Daoy (cell line): Measurements from ENCODE around the gene ANKRD34A. TPM values are rescaled to one million over a fixed set of nuclear protein-coding genes. Genes with fewer than 3 reads are reported as not detected.
A peak's percentile ranks its signal among the peaks of the same experiment; 100 is the strongest.

Experiments
- DNase-seq: peaks from one replicate; pipeline ENCODE4 v3.0.0-alpha.2; 2015; ENCODE audit warnings: low read depth
- total RNA-seq: library from RNA; depleted of rRNA; stranded (reverse); fragments of >200 nt; shearing (Covaris generic); gene quantifications from 2 replicates; pipeline ENCODE4 v1.2.3, GENCODE V29; 2014

The ANKRD34A gene
- total RNA-seq, 1 experiment from 2014 or later: not detected

GRCh38 chr1:145967288-145967687 is 2.9 kb upstream of the ANKRD34A start:
- DNase-seq: no peak

DNA sequence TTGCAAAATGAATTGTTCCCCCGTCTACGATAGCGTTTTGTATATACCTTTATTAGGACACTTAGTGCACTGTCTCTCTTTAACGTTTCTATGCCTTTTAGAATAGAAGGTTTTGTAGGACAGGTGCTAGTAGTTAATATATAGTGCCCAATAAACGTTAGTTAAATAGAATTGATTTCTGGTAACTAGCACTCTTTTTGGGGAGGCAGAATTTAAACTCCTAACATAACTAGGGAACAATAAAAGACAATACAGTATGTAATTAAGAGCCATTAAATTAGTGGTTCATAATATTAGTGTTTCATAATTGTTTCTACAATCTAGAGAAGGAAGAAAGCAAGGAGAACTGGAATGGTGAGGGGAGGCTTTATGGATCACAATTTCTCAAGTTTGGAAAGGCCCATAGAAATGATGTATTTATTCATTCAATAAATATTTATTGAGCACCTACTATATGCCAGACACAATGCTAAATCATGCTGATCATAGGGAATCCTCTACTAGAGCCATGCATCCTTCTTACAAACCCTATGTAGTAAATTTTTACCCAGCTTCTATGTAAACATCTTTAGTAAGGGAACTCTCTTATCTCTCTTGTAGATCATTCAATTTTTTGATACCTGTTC is 857 bp upstream of the ANKRD34A start:
- DNase-seq: no peak

GRCh38 chr1:145963265-145964019 is 933 bp downstream of the ANKRD34A start:
- peak; percentile 60 for DNase-seq

DNA sequence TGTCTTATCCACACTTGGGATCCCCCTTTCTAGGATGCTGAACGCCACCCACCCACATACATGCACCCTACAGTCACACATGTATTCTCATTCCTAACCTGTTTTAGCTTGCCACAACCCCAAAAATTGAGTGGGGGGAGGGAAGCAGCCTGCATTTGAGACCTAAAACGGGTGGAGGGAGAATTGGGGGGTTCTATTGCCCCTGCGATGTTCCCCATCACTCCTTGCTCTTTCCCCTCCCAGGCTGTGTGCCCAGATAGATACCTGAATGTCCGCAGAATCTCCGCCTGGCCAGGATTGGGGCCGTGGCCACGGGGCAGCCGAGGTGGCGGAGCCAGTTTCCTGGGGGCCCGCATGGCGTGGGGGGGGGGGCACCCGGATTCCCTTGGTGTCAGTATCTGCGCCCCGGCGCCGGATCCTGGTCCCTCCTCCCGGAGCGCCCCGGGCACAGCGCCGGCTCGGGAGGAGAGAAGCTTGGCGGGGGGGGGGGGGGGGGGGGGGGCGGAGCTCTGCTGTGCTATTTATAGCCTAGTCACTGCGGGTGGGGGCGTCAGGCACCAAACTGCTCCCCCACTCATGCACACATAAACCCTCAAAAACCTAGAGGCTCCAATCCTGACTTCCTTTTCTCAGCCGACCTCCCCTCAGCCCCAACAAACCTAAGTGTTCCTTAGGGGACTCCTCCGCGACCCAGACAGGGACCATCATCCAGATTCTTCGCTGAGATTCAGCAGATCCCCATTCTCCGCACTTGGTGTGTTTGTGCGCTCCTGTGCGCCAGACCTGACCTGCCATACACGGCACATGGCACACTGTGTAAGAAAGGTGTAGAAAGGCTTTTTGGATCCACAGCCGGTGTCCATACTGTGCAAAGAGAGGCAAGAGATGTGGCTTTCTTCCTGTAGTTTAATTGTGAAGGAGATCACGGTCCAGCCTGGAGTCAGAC is 1.9 kb downstream of the ANKRD34A start:
- DNase-seq: peak; percentile 19

DNA sequence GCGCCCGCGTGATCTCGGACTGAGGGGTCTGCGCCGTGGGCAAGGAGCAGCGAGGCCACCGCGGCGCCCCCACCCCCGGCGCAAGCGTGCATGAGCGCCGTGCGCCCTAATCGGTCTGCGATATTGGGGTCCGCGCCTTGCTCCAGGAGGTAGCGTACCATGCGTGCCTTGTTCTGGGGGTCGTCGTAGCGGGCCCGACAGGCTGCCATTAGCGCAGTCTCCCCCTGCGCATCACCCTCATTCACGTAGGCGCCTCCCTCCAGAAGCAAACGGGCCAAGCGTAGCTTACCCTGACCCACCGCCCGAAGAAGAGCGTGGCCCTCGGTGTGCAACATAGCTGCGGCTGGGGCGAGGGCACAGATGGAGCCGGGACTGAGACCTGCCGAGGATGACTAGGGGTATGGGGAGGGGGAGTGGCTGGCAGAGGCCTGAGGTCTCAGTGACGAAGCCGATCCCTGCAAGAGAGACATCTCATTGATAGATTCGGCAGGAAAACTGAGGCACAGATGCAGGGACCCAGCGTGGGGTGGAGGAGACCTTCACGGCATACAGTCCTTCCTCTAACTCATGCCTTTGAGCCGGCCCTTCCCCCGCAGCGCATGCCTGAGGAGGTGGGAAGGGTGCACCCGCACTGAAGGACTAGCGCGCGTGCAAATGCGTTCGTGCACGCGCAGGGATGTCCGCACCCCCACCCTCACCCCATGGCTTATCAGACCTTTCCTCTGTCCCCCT is 2.8 kb downstream of the ANKRD34A start:
- peak; percentile 44 for DNase-seq

DNA sequence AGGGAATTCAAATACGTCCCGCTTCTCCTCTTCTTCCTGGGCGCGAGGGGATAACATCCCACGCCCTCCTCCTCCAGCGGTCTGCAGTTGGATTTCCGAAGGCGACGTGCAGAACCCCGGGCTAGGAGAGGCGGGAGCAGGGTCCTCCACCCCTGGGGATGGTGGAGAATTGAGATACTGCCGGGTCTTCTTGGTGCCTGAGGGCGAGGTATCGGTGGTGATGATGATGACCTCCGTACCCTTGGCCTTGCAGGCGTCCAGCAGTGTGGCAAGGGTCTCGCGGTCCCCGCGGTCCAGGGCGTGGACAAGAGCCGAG is 3.3 kb downstream of the ANKRD34A start:
- no peak for DNase-seq

DNA sequence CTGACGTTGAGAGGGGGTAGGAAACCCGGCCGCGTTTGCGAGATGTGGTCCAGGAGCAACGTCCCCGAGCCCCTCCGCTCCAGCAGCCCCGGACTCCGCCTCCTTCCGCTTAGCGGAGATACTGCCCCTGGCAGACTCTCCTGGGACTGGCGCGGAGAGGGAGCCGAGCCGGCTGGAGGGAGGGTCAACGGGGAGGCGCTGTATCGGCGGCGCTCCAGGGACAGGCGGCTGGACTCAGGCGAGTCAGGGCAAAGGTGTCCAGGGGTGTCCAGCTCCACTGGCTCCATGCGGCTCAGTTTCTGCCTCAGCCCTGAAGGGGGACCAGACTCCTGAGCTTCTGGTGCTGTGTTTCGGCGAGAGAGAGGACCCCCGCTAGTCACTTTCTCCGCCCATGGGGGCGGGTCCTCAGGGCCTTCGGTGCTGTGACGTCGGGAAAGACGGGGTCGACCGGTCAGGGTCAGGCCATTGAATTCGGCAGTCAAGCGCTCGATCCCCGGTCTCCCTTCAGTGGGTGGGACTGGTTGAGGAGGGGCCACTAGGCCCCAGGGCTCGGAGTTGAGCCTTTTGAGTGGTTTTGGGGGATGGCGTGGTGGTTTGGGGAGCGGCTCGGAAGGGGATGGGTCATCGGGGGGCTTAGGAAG is 3.8 kb downstream of the ANKRD34A start:
- peak; percentile 70 for DNase-seq

GRCh38 chr1:145959957-145960467 is 4.4 kb downstream of the ANKRD34A start:
- DNase-seq: no peak

DNA sequence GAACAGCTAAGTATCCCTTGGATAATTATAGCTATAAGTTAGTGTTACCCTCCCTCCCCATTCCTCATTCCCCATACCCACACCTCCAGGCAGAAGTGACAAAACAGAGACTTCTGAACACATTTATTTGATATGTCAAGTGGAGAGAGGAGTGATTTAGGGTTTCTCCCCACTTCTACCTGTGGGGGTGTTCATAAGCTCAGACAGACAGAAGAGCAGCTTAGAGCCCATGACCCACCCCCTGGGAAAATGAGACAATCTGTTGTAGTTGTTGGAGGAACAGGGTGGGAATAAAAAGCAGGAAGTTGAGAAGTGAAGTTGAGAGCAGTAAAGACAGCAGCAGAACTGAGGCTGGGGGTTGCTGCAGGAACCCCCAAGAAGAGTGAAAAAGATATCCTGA is 5.0 kb downstream of the ANKRD34A start:
- no peak for DNase-seq

- no peak for DNase-seq
These were observed 5.6 kb downstream of the ANKRD34A start for GRCh38 chr1:145958734-145959133.

GRCh38 chr1:145957443-145958319 is 6.7 kb downstream of the ANKRD34A start, which contains the start of gene LIX1L:
Gene LIX1L, minus strand, starts transcription at chr1:145958017. Its CDS starts 90 bp downstream, at chr1:145957927.
- DNase-seq: peak; percentile 99

DNA sequence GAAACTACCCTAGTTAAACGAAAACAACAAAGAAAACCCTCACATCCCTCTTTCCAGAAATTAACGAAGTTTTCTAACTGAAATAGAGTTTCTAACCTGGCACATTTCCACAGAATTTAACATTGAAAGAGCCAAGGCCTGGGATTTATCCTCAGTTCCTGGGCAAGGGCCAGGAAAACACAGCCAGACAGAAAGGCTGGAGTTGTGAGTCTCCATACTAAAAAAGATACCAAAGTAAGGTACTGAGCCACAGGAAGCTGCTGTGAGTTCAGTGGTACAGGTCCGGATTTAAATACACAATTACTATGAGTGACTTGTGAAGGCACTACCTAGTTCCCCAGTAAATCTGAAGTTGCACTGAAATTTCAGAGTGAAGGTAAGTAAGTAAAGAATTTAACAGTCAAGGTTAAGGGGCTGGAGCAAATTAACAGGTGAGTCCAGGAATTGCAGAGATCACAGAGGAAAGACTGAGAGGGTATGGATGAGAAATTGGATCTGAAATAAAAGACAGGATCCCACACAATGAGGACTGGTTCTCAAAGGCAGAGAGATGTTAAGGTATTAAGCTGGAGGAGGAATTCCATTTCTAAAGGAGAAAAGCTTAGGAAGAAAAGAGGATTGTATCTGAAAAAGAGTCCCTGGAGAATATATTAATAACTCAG is 7.5 kb downstream of the ANKRD34A start:
- peak; percentile 13 for DNase-seq

GRCh38 chr1:145956361-145956760 is 8.0 kb downstream of the ANKRD34A start:
- DNase-seq: no peak

- no peak for DNase-seq
These were observed 8.9 kb downstream of the ANKRD34A start for GRCh38 chr1:145955436-145955835.

DNA sequence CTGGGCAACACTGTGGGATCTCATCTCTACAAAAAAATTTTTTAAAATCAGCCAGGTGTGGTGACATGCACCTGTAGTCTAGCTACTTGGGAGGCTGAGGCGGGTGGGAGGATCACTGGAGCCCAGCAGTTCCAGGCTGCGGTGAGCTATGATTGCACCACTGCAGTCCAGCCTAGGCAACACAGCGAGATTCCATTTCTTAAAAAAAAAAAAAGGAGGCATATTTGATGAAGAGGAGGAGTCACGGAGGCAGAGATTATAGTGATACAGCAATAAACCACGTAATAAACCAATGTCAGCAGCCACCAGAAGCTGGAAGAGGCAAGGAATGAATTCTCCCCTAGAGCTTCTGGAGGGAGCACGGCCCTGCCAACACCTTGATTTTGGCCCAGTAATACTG is 10.5 kb downstream of the ANKRD34A start:
- DNase-seq: no peak

DNA sequence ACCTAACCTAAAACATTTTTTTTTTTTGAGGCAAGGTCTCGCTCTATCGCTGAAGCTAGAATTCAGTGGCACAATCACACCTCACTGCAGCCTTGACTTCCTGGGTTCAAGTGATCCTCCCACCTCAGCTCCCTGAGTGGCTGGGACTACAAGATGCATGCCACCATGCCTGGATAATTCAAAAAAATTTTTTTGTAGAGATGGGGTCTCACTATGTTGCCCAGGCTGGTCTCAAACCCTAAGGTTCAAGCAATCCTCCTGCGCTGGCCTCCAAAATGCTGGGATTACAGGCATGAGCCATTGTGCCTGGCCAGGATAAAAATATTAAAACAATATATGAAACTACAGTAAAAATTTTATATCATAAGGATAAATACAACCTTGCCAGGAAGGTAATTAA is 11.5 kb downstream of the ANKRD34A start:
- DNase-seq: no peak

DNA sequence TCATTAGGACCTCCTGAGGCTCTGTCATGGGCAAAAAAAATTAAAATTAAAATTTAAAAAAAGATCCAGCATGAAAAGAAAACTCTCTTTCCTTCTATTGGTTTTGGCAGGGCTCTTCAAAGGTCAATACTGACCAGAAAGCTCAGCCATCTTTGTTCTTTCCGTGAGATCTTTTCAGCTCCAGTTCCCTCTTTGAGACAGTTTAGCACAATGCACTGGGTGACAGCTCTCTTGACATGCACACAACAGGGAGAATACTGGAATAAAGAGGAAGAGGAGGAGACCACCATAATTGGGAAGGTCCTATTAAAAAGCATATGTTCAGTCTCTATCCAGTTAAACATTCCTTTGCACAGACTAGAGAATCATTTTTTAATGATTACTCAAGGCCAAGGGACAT is 12.8 kb downstream of the ANKRD34A start:
- no peak for DNase-seq

GRCh38 chr1:145949219-145949618 is 15.2 kb downstream of the ANKRD34A start:
- no peak for DNase-seq

DNA sequence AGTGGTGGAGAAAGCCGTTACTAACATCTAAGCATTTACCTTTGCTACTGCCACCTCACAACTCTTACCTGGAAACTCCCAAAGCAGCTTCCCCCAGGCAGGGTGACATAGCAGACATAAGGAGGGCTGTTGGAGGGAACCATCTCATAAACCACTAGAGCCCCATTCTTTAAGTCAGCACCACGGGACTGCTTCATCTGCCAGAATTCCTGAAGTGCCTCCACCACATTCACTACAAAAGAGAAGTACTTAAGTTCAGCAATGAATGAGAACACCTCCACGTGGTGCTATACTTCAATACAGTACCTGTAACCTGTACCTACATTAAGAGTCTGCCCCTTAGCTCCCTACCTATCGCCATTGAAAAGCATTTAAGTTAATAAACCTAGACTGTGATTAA is 16.8 kb downstream of the ANKRD34A start:
- DNase-seq: no peak
